NCI-H1417 treated with DMSO at 0.1 percent for 48 hours (cell line): ENCODE measurements around the gene BANP.
"Not testable (repeated sequence)": the region's sequence is repeated elsewhere in the genome, so short reads cannot be mapped to it uniquely, and the experiment has no call there.

ENCODE experiments used
- DNase-seq: peaks from one replicate; lab custom pipeline; 2025; lab: John Stamatoyannopoulos, UW

The BANP gene

GRCh38 chr16:88067530-88068411 lies 116.5 kb downstream of the BANP start:
- no peak for DNase-seq

DNA sequence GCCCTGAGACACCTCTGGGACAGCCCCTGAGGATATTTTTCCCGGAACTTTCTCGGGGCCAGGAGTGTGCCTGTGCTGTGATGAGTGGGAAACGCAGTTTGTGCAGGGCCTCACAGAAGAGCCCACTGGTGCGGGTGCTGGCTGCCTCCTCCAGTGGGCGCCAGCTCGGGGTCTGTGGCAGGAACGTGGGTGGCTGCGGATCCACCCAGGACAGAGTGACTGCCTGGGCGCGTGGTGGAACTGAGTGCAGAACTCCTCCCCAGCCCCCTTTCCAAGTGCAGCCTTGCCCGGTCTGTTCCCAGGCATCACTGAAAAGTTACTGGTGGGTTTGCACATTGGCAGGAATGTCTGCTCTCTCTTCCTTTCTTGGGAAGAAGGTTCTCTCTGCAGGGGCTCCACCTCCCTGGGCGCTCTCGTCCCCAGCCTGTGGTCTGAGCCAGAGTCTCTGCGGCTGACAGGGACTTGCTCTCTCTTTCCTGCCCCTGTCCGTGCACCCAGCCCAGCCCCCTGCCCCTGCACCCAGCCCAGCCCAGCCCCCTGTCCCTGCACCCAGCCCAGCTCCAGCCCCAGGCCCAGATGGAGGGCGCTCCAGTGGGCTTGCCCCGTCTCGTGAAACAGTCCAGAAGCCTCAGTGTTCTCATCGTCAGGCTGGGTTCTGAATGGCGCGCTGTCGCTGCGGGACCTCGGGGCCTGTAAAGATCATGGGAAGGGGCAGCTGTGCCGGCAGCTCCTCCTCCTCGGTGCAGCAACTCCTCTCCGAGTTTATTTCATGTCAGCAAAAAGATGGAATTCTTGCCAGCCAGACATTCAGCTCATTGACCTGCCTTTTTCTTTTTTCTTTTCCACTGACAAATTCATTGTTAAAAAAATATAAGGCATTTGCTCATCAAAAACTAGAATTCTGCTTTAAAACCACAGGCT lies 117.5 kb downstream of the BANP start:
- no peak for DNase-seq

GRCh38 chr16:88069397-88070168 lies 118.3 kb downstream of the BANP start:
- DNase-seq, result no peak

DNA sequence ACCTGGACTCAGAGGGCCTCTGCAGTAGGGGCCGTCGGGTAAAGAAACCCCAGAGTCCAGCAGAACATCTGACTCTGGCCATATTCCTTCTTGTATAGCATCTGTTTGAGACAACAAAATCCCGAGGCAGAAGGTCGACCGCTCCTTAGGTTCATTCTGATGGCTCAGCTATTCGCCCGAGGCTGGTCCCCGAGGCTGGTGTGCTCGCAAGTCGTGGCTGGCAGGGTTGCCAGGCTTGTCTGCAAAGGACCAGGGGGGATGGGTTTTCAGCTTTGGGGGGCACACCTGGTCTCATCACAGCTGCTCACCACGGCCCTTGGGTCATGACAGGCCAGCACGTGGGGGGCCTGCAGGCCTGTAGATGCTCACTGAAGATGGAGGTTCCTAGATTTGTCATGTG lies 119.1 kb downstream of the BANP start:
- no peak for DNase-seq

- no peak for DNase-seq
Measured at GRCh38 chr16:88070989-88071625, 119.9 kb downstream of the BANP start.

GRCh38 chr16:88071908-88072307 lies 120.7 kb downstream of the BANP start:
- DNase-seq, result no peak

DNA sequence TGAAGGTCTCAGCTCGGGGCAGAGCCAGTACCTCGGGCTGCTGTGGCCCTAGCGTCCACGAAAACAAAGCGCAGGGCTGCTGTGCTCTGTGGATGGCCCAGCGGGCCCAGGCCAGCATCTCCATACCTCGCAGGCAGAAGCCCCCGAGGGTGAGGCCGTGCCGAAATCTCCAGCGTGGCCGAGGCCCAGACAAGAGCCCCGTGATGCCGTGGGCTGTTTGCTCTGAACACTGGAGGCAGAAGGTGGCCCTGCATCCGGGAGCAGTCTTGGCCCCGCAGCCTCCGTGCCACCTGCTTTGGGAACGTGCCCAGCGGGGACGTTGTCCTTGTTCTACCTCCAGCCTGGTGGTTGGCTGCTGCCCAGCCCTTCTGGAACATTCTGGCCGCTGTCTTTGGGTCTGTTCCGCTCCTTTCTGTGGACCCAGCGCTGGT lies 121.4 kb downstream of the BANP start:
- DNase-seq, result no peak

GRCh38 chr16:88073201-88073721 lies 122.0 kb downstream of the BANP start:
- DNase-seq, result no peak

DNA sequence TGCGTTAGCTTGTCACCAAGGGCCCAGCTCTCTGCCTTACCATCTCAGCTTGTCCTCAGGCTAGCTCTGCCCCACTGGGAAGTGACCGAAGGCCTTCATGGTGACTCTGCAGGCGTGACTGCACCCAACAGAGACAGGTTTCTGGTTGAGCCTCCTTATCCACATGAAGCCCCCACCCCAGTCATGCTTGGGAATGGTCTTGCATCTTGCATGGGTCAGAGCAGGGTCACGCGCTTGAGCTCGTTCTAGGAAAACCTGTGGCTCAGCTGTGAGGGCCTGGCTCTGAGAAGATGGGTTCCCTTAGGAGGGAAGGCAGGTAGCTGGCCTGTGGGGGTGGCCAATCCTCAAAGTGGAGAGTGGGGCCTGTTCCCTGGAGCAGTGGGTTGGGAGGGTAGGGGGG lies 122.8 kb downstream of the BANP start:
- no peak for DNase-seq

- DNase-seq, result no peak
Measured at GRCh38 chr16:88076211-88076931, 125.1 kb downstream of the BANP start.

DNA sequence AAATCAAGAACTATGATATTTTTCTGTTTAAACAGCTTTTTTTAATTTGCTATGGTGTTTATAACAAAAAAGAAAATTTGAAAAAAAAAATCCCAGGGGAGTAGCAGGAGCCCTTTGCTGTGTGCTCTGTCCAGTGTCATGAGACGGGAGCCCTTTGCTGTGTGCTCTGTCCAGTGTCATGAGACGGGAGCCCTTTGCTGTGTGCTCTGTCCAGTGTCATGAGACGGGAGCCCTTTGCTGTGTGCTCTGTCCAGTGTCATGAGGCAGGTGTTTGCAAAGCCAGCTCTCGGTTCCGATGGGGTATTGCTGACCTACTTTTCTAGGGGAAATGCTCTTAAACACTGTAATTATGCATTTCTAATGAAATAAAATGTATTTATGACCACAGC lies 125.7 kb downstream of the BANP start:
- not testable (repeated sequence) for DNase-seq

GRCh38 chr16:88077328-88078108 lies 126.3 kb downstream of the BANP start:
- no peak for DNase-seq

DNA sequence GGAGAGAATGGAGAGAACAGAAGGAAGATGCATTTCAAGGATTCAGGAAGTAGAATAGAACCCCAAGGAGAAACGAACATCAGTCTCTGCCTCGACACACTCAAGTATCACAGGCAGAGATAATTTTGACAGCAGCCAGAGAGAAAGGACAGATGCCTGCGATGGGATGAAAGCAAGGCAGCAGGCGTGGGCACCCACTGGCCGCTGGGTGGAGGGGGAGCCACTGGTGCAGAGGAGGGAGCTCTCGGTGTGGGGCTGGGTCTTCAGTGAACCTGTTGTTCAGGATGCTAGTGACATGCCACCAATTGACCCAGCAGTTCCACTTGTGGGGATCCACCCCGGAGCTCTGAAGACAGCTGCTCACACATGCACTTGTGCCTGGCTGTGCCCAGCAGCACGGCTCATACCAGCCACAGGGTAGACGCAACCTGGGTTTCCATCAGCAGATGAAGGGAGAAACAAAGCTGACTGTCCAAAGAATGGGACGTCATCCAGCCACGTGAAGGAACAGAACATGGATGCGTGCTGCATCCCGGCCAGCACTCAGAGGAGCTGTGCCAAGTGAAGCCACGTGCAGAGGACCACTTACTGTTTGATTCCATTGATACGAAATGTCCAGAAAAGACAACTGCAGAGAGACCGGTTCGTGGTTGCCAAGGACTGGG lies 127.0 kb downstream of the BANP start:
- no peak for DNase-seq

DNA sequence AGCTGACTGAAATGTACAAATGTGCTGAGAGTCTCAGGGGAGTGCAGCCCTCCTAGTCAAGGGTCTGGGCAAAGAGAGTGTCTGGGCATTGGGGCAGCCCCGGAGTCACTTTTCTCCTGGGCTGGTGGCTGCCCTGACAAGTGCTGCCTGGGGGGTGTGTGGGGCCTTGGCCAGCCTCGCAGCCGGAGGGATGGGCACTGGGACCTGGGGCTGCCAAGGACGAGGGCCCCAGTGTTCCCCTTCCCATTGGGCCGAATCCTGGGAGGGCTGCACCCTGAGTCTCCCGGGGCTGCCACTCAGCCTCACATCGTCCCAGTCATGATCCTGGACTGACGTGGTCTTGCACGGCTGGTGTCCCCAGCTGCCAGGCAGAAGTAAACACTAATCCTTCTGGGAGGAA lies 132.3 kb downstream of the BANP start:
- no peak for DNase-seq

DNA sequence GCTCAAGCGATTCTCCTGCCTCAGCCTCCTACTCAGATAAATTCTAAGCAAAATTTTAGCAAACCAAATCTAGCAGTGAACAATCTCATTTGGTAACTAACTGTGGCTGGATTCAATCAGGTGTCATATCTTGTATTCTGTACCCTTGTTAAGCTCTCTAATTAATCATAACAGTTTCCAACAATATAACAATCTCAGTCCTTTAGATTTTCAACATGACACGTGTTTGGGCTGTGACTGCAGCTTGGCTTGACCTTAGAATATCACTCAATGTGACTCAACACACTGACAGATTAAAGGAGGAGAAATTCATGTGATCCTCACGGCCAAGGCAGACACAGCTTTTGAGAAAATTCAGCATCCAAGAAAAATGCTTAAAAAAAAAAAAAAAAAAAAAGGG lies 133.6 kb downstream of the BANP start:
- no peak for DNase-seq

DNA sequence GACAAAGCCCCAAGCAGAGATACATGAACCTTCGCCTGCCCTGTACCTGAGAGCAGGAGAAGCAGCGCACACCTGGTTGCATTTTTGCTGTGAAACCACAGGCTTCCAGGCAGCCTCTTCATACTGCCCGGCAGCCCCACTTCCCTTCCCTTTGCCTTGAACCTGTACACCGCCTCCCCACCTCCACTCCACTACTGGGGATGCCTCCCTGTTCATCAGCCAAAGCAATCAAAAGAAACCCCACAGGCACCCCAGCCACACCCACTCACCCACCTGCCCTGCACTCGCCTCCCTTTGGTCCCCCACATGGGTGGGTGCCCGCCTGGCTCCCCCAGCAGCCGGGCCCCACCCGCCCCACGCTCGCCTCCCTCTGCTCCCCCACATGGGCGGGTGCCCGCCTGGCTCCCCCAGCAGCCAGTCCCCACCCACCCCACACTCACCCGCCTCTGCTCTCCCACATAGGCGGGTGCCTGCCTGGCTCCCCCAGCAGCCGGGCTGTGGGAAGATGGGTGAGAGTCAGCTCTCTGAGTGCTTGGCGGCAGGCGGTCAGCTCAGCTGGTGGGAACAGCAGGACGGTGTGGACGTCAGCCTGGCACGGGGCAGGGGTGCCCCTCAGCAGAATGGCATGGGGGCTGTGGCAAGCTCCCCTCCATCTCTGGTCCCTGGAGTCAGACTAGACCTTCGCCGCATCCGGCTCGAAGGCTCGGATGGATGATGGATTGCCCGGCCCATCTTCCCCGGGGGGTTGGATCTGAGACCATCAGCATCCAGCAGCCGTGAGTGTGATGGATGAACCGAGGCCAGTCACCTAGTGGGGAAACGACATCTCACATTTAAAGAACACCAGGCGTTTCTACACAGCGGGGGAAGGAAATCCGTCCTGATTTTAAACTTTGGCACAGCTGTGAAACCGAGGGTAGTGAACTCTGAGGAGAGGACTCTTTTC lies 135.6 kb downstream of the BANP start:
- no peak for DNase-seq

GRCh38 chr16:88087517-88087877 lies 136.3 kb downstream of the BANP start:
- DNase-seq, result no peak

DNA sequence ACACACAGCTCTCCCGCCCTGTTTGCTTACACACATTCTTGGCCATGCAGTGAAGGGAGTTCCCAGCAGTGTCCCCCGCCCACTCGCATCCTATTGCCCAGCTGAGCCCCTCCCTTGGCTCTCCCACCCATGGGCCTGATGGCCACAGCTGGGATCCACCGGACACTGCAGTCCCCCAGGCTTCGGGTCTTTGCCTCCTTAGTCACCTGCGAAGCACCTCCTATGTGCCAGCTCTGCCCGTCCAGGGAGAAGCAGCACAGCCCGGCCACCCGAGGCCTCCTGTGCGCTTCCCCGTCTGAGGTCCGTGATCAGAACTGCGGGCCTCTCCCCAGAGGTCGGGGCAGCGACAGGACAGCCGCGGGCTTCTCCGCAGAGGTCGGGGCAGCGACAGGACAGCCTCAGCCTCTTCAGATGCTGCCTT lies 136.9 kb downstream of the BANP start:
- DNase-seq, result no peak
